ENCODE data around the gene CCDC120.

GRCh38 chrX:49039598-49040375, 19.0 kb upstream of the CCDC120 start:
- no peak; the same call in 1 of the 2 replicates for TF ChIP-seq CTCF (conservative IDR thresholded peaks at IDR 0.05; ENCODE audit: low read depth, low read length)
- no peak for TF ChIP-seq EZH2 (IDR thresholded peaks at IDR 0.05; ENCODE audit: low read length, unreplicated experiment)

Data from PC-3 (cell line).